BJ (cell line): Measurements from ENCODE around the gene NDUFC2. TPM values are rescaled to one million over a fixed set of nuclear protein-coding genes. Genes with fewer than 3 reads are reported as not detected.
"Not testable (repeated sequence)": the region's sequence is repeated elsewhere in the genome, so short reads cannot be mapped to it uniquely, and the experiment has no call there.

Experiments used
- CTCF ChIA-PET: fragments of 350-600 bp; formaldehyde crosslinking; extraction: SDS; loops from one replicate; lab custom pipeline; 2021; ENCODE audit warnings: antibody characterized with exemption, inconsistent platforms; lab: Yijun Ruan, JAX
- POLR2A ChIA-PET: fragments of 300-600 bp; sonication (Branson Sonifier 250); formaldehyde crosslinking; extraction: SDS; loops from one replicate; lab custom pipeline; 2021; ENCODE audit warnings: antibody characterized with exemption; lab: Charles Lee
- DNase-seq: peaks from one replicate; pipeline ENCODE4 v3.0.0-alpha.2; 2011; ENCODE audit warnings: low read depth
- H3K27me3 ChIP-seq: 2 replicates; pipeline ENCODE4 v1.6.0; 2011; ENCODE audit warnings: low read length; ENCODE audit not compliant: control insufficient read depth, insufficient read depth
- H3K36me3 ChIP-seq: 2 replicates; pipeline ENCODE4 v1.5.1; 2011; ENCODE audit warnings: low read length; ENCODE audit not compliant: control insufficient read depth, insufficient read depth
- H3K4me3 ChIP-seq: 2 replicates; pipeline ENCODE4 v1.5.1; 2011; ENCODE audit warnings: low read depth, mild to moderate bottlenecking, control low read depth, low read length
- CTCF ChIP-seq: IDR thresholded peaks from 2 replicates; pipeline ENCODE4 v1.5.1; 2011; ENCODE audit warnings: low read depth, mild to moderate bottlenecking, control low read depth, inconsistent platforms, low read length, moderate library complexity; ENCODE audit not compliant: insufficient read depth
- polyA plus RNA-seq: library from polyadenylated mRNA; depleted of rRNA; stranded (reverse); fragments of >200 nt; gene quantifications from 2 replicates; pipeline ENCODE4 v1.2.3, GENCODE V29; 2011

Gene NDUFC2
- polyA plus RNA-seq, 1 experiment: 150 TPM

GRCh38 chr11:78044706-78045105 lies 35.0 kb downstream of the NDUFC2 start:
- CTCF ChIA-PET: interaction anchor here (0.6 to 2.7 kb wide), 7 partner anchors 9 to 386 kb away, joined by 3 to 22 read pairs (median 3); partner anchors contain the start of gene INTS4
- POLR2A ChIA-PET: no interaction called here
- no peak for DNase-seq
- Histone ChIP-seq H3K36me3 (no peaks in the 10 kb centered on the region), H3K4me3 (no peak overlapping the region), H3K27me3 (no peaks in the 10 kb centered on the region)
- no peak for TF ChIP-seq CTCF

GRCh38 chr11:78041843-78042440 lies 37.7 kb downstream of the NDUFC2 start:
- no peaks in the 10 kb centered on the region for H3K36me3 ChIP-seq
- H3K4me3 ChIP-seq: no peak overlapping the region
- ChIA-PET CTCF (no interaction called here), POLR2A (no interaction called here)
- no peak for TF ChIP-seq CTCF
- H3K27me3 ChIP-seq: no peaks in the 10 kb centered on the region
- no peak for DNase-seq

- H3K4me3 ChIP-seq, DNase-seq, H3K36me3 ChIP-seq, POLR2A ChIA-PET, CTCF ChIA-PET, H3K27me3 ChIP-seq: not testable (repeated sequence)
Measured at GRCh38 chr11:78041380-78041719, 38.3 kb downstream of the NDUFC2 start.

GRCh38 chr11:78040691-78041379 lies 38.8 kb downstream of the NDUFC2 start:
- Histone ChIP-seq H3K4me3 (no peak overlapping the region), H3K27me3 (no peaks in the 10 kb centered on the region), H3K36me3 (no peaks in the 10 kb centered on the region)
- TF ChIP-seq CTCF: no peak
- no peak for DNase-seq
- POLR2A ChIA-PET: no interaction called here
- CTCF ChIA-PET: no interaction called here

GRCh38 chr11:78039919-78040671 lies 39.6 kb downstream of the NDUFC2 start:
- no peak for TF ChIP-seq CTCF
- Histone ChIP-seq H3K27me3 (no peaks in the 10 kb centered on the region), H3K36me3 (no peaks in the 10 kb centered on the region), H3K4me3 (0 out of 2 replicates have a peak overlapping the region, but pooled peaks have one; percentile 12)
- ChIA-PET POLR2A (interaction anchor here (0.6 to 0.7 kb wide), 3 partner anchors 19 to 127 kb away, joined by 3 to 11 read pairs (median 4); no protein-coding TSS in a partner anchor), CTCF (interaction anchor here (1.0 kb wide), 1 partner anchor 335 kb away, joined by 3 read pairs; no protein-coding TSS in a partner anchor)
- DNase-seq: peak; percentile 39
